GM19239 (cell line): ENCODE results near the gene KIZ.

ENCODE experiments used
- DNase-seq: peaks from one replicate; pipeline ENCODE4 v3.0.0; 2011; ENCODE audit warnings: low spot score; ENCODE audit not compliant: insufficient read length
- FAIRE-seq: peaks from 2 replicates; lab custom pipeline; 2011; peaks lifted over from hg19 to GRCh38; lab: Jason Lieb, UNC

Gene KIZ

DNA sequence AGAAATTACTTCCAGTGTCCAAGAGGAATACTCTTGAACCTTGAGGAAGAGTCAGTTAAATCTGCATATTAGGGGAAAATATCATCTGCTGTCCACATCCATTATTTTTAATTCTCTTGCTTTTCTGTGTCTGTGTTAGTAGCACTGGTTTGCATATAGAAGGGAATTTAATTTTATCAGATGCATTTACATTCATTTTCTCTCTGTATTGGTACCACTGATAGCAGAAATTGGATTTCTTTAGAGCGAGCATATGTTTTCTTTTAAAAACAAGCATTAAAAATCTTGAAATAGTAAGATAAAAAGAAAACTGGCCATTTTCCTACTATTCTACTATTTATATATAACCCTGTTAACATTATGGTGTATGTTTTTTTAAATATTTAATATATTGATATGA is 83.8 kb downstream of the KIZ start:
- FAIRE-seq (no peak), DNase-seq (no peak)

DNA sequence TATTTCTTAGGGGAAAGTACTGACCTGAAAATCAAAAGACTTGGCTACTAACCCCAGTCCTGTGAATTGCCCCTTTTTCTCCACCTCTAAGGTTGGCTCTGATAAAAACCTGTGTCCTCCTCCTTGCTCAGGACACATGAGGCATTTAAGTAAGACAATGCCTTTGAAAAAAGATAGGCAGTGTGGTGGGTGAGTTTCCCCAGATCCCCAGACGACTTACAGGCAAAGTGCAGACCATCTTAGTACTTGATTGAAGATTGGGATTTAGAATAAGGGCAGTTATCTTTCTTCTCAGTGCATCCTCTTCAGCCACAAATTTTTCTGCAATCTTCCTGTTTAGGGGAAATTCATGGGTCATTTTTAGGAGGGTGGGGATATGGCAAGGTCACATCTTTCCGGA is 87.8 kb downstream of the KIZ start:
- FAIRE-seq (no peak), DNase-seq (no peak)

DNA sequence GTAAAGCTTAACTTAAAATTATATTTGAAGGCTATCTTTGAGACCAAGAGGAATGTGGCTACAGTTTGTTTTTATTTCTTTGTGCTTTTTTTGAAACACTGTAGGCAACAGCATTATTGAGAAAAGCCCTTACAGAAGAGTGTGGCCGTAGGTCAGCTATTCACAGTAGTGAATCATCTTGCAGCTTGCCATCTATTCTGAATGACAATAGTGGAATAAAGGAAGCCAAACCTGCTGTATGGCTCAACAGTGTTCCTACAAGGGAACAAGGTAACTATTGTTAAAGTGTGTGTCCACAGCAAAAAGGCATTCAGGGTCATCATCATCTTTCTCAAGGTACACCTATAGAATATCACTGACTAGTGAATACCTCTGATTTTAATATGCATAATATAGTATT is 88.5 kb downstream of the KIZ start:
- no peak for FAIRE-seq
- DNase-seq, result no peak

DNA sequence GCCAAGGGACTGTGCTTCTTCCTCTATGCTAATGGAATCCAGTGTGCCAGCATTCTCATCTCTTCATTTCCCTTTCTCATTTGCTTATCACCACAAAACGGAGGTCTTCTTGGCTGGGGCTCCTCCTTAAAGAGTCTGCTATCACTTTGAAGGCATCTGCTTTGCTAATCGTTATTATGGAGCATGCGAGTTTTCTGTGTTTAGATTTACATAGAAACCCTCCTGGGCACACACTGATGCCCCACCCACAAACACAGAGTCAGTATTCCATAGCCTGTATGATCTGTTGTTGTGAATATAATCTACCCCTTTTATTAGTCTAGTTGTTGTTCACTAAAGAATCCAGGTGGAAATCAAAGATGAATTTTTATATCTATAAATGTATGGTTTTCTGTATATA is 93.8 kb downstream of the KIZ start:
- no peak for FAIRE-seq
- DNase-seq, result no peak

DNA sequence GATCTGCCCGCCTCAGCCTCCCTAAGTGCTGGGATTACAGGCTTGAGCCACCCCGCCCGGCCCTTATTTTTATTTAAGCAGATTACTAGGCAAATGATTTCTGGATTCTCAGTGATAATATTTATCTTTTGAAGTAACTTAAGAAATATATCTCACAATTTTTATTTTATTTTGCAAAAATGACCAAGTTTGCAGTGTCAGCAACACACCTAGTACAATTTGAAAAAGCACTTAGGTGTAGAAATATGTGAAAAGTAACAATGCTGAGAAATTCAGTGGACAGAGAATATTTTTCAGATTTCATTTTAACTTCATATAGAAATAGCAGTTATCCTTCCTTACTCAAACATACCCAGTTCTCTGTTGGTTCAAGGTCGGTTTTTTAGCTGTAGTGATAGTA is 98.3 kb downstream of the KIZ start:
- FAIRE-seq, result no peak
- DNase-seq, result no peak

DNA sequence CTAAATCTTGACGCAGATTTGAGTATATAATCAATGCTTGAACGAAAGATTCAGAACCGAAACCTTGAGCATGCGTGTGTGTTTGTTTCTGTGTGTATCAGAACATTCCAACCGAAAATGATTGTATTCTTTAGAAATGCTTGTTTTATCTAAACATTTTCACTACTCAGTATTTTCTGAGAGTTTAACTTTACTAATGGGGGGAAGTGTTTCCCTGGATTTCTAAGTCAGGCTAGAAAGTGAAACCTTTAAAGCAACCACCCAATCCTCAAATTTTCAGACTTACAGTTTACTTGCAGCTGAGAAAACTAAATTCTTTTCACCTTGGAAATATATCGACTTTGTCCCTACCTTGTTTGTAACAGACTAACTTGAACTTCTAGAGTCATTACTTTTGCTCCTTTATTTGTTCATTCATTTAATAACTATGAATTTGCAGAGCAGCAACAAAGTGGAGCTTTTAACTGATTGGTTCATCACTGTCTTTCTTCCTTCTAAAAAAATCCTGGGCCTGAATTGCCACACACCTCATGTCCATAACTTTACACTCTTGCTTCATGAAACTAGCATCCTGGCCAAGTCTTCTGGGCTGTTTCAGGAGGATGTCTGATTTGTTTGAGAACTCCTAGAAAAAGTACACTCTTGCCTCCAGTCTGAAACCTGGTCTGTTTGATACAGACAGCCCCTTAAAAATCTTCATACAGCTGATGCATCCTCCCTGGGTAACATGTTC is 99.5 kb downstream of the KIZ start:
- DNase-seq (no peak), FAIRE-seq (no peak)

DNA sequence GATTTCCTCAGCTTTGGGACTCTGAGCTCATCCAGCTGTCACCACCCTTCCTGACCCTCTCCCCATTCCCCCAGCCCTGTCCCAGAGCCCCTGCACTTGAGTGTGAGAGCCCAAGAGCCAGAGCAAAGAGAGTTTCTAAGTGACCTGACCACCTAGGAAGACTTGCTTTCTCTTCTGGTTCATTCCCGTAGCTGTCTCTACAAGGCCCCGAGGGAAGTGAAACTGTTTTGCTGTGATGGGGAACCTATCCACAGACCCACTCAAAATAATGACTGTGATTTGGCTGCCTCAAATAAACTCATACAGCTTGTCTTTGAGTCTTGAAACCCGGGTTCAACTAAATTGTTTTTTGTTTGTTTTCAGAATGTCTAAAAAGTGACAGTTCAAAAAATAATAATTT is 102.6 kb downstream of the KIZ start:
- DNase-seq, result peak; percentile 19
- FAIRE-seq, result peak; percentile 85

DNA sequence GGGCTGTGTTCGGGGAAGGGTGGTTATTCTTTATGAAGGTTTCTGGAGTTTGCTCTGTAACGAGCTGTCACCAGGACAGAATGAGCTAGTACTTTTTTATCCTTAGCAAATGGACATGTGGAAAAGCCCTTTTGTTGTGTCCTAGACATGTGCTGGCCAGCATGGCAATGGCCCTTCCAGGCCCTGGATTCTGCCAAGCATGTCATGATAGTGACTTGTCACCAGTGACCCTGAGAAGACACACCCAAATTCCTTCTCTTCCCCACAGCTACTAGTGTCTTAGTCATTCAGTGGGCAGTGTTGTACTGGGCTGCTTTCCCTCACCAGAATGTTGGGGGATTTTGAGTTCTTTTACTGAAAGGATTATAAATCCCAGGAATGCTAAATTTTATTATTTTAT is 103.3 kb downstream of the KIZ start:
- DNase-seq (no peak), FAIRE-seq (no peak)

DNA sequence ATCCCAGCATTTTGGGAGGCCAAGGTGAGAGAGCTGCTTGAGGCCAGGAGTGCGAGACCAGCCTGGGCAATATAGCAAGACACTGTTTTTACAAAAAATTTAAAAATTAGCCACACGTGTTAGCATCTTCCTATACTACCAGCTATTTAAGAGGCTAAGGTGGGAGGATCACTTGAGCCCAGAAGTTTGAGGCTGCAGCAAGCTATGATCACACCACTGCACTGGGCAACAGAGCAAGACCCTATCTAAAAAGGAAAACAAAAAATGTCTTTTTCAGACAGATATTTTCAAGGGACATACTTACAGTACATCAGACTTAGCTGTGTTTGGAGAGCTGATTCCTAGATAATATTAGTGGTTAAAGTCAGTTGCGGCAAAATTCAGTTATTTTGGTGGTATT is 104.3 kb downstream of the KIZ start:
- DNase-seq (no peak), FAIRE-seq (no peak)

DNA sequence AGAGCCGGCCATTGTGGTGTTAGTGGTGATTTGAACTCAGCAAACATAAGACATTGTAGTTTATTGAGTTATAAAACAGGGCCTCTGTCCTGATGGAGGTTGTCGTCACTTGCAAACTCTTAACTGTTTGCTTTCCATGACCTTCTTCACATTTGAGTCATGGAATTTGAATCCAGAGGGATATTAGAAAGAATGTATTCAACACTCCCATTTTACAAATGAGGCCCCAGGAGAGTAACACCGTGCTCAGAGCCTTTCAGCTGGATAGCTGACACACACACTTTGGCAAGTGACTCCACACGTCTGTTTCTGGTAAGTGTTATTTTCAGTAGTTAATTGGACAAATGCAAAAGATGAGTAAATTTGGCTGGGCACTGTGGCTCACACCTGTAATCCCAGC is 104.8 kb downstream of the KIZ start:
- FAIRE-seq (no peak), DNase-seq (no peak)

DNA sequence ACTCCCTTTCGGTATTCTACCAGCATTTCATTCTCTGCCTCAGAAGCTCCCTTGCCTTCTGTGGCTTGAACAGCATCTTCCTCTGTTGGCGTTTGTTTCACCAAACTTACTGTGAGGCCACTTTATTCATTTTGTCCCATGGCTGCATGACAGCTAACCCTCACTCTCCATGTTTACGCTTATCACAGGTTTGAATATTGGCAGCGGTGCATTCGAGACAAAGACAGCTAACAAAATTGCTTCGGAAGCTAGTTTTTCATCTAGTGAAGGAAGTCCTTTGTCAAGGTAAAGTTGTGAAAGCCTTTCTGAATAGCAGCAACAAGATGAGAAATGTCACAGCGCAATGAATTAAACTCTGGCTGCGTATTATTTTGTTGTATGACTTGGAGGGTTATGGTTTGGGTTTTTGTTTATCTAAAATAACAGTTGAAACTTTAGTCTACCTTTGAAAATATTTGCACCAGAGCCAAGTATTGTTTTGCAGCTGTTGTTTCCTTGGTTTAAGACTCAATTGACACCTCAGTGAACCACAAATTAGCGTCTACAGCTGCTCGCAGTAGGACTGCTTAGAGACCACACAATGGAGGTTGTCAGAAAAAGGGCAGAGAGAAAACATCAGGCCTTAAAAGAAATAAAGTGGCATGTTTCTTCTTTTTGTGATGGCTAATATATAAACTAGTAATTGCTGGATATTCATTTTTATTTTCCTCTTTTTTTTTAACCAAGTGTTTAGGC is 106.8 kb downstream of the KIZ start:
- DNase-seq, result no peak
- FAIRE-seq, result no peak

DNA sequence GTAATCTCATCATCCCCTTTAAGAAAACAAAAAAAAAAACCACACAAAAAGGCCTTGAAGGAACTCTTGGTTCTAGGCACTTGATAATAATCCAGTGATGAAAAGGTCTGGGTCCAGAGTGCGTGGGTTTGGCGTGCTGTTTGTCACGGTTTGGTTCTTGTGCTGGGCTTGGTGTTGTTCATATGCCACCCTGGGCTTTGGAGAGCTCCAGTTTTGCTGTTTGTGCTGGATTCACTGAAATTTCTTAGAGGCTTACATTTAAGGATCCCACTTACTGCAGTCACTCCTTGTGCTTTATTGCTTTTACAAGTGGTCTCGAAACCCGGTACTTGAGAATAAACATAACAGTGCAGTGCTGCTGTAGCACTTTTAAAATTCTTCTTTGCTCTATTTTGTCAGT is 108.4 kb downstream of the KIZ start:
- DNase-seq, result no peak
- FAIRE-seq, result no peak

DNA sequence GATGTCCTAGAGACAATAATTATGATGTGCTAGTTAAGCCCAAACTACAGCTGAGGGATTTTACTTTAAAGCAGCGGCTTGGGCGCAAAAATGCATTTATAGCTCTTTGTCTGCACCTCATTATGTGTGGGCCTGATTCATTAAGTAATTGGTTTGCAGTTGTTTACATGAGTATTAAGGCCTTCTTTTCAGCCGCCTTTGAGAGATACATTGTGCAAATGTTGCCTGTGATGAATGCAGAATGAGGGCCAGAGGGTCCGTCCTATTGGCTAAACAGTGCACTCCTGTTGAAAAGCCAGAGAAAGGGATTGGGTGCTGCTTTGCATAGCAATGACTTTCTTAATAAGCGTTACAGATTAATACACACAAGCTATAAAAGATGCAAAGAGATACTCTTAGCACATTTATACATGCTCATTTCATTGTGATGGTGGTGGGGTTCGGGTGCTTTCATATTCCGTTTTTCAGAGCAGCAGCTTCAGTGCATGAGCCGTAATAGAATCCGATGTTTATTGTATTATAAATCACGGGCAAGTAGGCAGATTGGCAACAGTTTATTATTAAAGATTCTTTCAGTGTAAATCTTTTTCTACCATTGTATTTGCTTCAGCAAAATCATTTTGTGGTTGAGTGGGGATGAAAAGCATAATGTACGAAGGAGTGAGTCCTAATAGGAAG is 109.1 kb downstream of the KIZ start:
- DNase-seq (no peak), FAIRE-seq (no peak)

DNA sequence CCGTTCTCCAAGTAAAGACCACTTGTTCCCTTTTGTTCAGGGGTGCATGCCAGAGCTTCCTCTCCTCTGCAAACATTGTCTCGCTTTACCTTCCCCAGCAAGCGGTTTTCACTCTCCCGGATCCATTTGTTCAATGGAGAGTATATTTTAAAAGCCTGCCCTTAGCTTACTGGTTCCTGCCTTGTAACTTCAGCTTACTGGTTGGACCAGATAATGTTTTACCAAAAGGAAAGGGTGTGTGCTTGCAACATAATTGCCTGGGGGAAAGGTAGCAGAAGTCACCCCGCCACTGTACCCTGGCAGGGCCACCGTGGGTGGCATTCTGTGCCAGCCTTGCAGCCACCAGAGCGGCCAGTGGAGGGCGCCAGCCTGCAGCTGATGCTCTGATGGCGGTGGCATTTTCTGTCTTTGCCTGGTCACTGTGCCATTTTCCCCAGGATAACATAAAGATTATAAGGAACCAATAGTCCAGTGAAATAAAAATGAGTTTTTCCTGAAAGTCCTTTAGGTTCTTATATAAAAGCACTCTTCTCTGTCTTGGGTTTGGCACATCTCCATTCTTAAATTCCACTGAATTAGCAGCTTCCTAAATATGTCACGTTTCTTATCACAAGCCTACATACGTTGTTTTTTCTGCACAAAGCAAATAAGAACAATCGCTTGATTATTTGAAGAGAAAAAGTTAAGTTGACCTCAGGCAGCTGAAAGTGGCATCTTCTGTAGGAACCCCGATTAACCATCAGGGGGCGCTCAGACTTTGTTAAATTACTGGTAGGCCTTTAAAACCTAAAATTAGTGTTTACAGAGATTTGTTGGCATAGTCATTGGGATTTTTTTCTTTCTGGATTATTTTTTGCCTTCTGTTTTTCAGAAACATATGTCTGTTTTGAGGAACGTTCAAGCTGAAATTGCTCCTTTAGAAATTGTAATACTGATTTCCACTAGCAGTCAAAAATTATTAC is 109.9 kb downstream of the KIZ start:
- FAIRE-seq (peak; percentile 83), DNase-seq (peak; percentile 28)

DNA sequence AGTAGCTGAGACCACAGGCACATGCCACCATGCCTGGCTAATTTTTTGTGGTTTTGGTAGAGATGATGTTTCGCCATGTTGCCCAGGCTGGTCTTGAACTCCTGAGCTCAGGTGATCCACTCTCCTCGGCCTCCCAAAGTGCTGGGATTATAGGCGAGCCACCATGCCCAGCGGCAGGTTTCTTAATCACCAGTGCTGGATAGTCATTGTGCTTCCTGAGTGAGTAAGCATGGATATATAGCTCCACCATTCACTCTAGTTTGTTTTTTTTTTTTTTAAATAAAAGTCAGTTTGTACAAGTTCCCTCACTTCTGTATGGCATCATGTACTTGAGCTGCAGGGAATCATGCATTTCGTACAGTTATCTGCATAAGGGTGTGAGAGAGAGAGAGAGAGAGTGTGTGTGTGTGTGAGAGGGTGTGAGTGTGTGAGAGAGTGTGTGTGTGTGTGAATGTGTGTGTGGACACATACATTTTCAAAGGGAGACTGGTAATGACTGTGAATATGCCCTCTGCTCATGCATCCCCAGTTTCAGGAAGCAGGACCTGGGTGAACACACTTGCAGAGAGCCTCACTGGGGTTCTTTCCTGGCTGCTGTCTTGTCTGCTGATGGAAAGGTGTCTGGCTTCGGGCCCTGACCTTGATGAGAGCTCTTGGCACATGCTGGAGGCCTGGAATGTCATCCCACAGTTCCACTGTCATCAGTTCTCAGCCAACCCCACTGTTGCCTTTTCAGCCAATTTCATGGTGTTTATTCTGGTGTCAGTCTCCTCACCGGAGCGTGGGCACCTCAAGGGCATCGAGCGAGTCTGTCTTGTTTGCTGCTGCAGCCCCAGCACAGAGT is 112.3 kb downstream of the KIZ start:
- DNase-seq, result no peak
- no peak for FAIRE-seq

DNA sequence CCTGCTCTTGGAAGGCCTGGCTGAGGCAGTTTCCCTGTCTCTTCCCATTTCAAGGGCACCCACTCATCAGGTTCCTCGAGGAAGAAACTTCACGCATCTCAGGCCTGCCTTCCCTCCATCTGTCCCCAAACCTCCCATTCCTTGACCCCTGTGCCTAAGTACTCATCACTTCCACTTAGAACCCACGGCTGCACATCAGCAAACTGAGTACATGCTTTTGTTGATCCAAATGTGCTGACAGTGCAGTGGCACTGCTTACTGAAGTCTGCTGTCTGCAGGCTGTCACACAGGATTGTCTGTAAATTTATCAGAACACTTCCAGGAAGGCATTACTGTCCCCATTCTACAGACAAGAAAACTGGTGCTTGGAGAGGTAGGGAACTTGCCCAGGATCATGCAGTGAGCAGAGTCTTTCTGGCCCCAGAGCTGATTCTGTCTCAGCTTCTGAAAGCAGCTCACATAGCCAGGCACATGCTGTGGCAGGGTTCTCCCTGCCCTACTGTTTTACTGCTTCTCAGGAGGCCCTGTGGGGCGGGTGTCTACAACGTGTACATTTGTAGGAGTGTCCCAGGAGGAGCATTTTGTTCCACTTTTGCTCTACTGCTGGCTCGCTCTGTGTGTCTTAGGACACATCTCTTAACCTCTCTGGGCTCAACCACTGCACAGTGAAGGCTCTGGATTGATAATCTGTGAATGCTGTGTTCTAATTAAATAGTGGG is 113.1 kb downstream of the KIZ start:
- FAIRE-seq (no peak), DNase-seq (no peak)

DNA sequence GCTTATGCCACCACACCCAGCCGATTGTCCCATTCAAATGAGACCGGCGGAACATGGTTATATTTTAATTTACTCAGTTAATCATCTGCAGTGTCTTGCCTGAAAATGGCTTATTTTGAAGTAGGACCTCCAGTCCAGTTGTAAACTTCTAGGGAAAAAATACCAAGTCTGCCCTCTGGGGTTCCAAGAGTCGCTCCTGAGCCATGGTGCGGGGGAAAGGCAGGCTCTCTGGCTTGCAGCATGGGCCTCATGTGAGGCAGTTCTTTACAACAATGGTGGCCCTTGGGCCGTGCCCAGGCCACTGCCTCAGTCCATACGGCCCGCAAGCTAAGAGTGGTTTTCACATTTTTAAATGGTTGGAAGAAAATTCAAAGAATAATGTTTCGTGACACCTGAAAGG is 114.5 kb downstream of the KIZ start:
- FAIRE-seq, result no peak
- DNase-seq, result no peak

DNA sequence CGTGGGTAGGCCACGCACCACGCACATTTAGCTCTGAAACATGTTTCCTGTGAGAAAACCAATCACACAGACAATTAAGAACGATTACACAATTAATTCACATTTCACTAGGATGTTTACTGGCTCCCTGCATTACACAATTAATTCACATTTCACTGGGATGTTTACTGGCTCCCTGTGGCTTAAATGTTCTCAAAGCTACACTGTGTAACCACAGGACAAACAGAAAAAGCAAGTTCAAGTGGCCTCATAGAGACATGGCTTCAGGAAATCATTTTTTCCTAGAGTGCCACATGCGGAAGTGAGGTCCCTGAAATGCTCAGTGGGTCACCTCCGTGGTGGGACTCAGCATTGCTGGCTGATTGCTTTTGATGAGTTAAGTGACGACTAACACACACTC is 115.5 kb downstream of the KIZ start:
- DNase-seq, result no peak
- FAIRE-seq, result no peak

DNA sequence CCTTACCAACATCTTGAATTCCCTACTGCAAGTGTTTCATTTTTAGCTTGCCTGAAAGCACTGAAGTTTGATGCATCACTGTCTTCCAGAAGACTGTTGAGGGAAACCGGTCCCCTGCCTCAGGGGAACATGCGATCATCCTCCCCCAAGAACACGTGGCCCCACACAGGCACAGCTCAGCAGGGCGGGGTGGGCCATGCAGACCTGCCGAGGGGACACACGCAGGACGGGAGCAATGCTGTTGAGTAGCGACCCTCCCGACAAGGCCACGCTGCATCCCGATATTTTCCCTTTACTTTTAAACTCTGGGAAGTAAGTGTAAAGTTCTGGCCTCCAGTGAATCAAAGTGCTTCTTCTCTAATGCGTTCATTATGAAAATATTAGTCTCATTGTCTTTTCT is 117.9 kb downstream of the KIZ start:
- DNase-seq (no peak), FAIRE-seq (no peak)
